ENCODE data around the gene CYP2S1. TPM values are rescaled to one million over a fixed set of nuclear protein-coding genes. Genes with fewer than 3 reads are reported as not detected.

The CYP2S1 gene
- total RNA-seq, 2 donors from 2014 or later, result 6.7 TPM; not detected in 1

DNA sequence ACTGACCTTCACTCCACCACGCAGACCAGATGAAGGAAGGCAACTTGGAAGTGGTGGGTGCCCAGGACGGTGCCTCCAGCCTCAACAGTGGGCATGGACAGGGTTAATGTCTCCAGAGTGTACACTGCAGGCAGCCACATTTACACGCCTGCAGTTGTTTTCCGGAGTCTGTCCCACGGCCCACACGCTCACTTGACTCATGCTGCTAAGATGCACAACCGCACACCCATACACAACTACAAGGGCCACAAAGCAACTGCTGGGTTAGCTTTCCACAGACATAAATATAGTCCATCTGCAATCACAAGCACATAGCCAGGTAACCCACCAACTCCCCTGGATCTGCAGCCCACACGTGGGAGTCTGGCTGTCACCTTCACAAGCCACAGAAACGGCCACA is 13.4 kb downstream of the CYP2S1 start:
- no peak overlapping the region for H3K4me3 ChIP-seq
- intact Hi-C loops (cut with DNase I), result loop anchor here (5.0 kb wide), 1 partner anchor 51 kb away; no protein-coding TSS in a partner anchor
- ATAC-seq, result no peak
- 44 to 53% methylated on average over 3 to 9 of the region's 9 CpGs for WGBS, 2 donors
- no peaks in the 10 kb centered on the region for H3K27me3 ChIP-seq
- DNase-seq, result no peak
- H3K36me3 ChIP-seq (replicated peaks in 1 of 2; ENCODE audit: insufficient read depth in 1 of 2, low read depth in 2 of 2), result no peaks in the 10 kb centered on the region
- no peak overlapping the region for H3K27ac ChIP-seq
- H3K4me1 ChIP-seq, result no peaks in the 10 kb centered on the region
- no peaks in the 10 kb centered on the region for H3K9me3 ChIP-seq
- TF ChIP-seq, protein P1, sequence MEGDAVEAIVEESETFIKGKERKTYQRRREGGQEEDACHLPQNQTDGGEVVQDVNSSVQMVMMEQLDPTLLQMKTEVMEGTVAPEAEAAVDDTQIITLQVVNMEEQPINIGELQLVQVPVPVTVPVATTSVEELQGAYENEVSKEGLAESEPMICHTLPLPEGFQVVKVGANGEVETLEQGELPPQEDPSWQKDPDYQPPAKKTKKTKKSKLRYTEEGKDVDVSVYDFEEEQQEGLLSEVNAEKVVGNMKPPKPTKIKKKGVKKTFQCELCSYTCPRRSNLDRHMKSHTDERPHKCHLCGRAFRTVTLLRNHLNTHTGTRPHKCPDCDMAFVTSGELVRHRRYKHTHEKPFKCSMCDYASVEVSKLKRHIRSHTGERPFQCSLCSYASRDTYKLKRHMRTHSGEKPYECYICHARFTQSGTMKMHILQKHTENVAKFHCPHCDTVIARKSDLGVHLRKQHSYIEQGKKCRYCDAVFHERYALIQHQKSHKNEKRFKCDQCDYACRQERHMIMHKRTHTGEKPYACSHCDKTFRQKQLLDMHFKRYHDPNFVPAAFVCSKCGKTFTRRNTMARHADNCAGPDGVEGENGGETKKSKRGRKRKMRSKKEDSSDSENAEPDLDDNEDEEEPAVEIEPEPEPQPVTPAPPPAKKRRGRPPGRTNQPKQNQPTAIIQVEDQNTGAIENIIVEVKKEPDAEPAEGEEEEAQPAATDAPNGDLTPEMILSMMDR (IDR thresholded peaks at IDR 0.05), result no peak
- TF ChIP-seq POLR2A (IDR thresholded peaks at IDR 0.05), result no peak

DNA sequence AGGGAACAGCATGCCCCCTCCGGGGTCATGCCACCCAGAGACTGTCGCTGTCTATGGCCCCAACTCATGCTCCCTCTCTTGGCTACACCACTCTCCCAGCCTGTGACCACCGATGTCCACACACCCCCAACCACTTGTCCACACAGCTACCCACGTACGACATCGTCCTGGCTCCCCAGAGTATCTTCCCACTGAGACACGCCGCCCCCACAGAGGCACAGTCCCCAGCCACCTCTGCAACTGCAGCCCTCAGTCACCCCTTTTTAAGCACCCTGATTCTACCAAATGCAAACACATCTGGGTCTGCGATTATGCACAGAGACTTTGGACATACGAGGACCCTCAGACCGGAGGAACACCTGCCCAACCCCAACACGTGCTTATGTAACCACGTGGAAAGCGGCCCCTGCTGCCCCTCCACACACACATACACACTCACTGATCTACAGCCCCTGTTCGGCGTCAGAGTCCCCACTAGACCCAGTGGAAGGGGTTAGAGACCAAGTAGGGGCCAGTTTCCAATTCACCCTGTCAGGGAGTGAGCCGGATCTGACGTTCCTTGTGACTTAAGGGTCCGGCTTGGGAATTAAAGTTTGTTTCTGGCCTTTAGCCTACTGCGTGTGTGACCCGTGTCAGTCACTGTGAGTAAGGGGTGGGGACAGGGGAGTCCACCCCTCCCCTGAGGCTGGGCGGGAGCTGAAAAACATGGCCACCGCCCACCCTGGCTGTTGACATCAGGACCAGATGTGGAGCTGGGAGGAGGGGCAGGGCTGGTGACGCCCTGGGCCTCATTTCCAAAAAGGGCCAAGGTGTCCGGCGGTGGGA is 14.1 kb downstream of the CYP2S1 start:
- DNase-seq, result peak in 3 of 4 donors; percentile 22 to 28 (median 25)
- intact Hi-C loops (cut with DNase I), result loop anchor here (5.0 kb wide), 1 partner anchor 50 kb away; no protein-coding TSS in a partner anchor
- Histone ChIP-seq H3K4me3 (no peak overlapping the region), H3K36me3 (replicated peaks in 1 of 2; ENCODE audit: insufficient read depth in 1 of 2, low read depth in 2 of 2) (no peaks in the 10 kb centered on the region), H3K9me3 (no peaks in the 10 kb centered on the region), H3K27ac (no peak overlapping the region), H3K27me3 (no peaks in the 10 kb centered on the region), H3K4me1 (no peaks in the 10 kb centered on the region)
- TF ChIP-seq POLR2A (IDR thresholded peaks at IDR 0.05), result no peak
- TF ChIP-seq, protein P1 (IDR thresholded peaks at IDR 0.05), result no peak
- WGBS, 2 donors, result 46 to 55% methylated on average over 17 to 26 of the region's 26 CpGs
- ATAC-seq, result no peak

DNA sequence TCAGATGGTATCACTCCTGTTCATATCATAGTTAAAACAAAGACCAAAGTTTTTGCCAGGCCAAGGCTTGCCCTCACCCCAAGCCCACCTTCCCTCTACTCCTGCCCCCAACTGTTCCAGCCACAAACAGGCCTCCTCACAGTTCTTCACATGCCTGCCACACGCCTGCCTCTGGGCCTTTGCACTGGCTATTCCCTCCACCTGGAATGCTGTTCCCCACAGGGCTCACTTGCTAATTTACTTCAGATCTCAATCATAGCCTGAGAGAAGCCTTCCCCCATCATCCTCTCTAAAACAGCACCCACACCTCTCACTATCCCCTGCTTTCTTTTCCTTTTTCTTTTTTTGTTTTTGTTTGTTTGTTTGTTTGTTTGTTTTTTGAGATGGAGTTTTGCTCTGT is 21.1 kb downstream of the CYP2S1 start:
- H3K27ac ChIP-seq, result no peak overlapping the region
- intact Hi-C loops (cut with DNase I), result no loop called here
- WGBS, 2 donors, result 70 to 93% methylated on average over 1 of the region's 1 CpG
- H3K9me3 ChIP-seq, result no peaks in the 10 kb centered on the region
- ATAC-seq (no peak), DNase-seq (no peak)
- no peak for TF ChIP-seq POLR2A (IDR thresholded peaks at IDR 0.05)
- TF ChIP-seq, protein P1 (IDR thresholded peaks at IDR 0.05), result no peak
- H3K27me3 ChIP-seq, result peaks cover 0 to 5% of the 10 kb centered on the region in 2 donors
- H3K36me3 ChIP-seq (replicated peaks in 1 of 2; ENCODE audit: insufficient read depth in 1 of 2, low read depth in 2 of 2), result no peaks in the 10 kb centered on the region
- H3K4me1 ChIP-seq, result peaks cover 9% of the 10 kb centered on the region
- H3K4me3 ChIP-seq, result no peak overlapping the region

DNA sequence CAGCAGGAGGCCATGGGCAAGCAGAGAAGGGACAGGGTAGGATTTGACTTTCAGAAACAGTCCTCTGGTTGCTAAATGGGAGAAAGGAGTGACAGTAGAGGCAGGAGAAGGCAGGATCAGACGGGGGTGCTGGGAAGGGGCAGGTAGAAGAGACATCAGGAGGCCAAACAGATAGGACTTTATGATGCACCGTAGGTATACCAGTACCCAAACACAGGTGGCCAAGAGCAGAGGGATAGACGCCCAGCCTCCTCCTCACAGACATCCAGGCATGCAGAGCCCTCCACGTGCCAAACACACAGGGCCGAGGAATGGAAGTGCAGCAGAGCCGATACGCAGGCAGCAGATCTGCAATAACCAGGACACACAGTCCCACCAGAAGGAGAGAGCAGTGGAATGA is 24.7 kb downstream of the CYP2S1 start:
- 63 to 71% methylated on average over 3 to 7 of the region's 7 CpGs for WGBS, 2 donors
- DNase-seq, result no peak
- TF ChIP-seq, protein P1 (IDR thresholded peaks at IDR 0.05), result no peak
- no peak for TF ChIP-seq POLR2A (IDR thresholded peaks at IDR 0.05)
- no peaks in the 10 kb centered on the region for H3K9me3 ChIP-seq
- intact Hi-C loops (cut with DNase I), result no loop called here
- peaks cover 10% of the 10 kb centered on the region for H3K4me1 ChIP-seq
- H3K4me3 ChIP-seq, result no peak overlapping the region
- no peaks in the 10 kb centered on the region for H3K36me3 ChIP-seq (replicated peaks in 1 of 2; ENCODE audit: insufficient read depth in 1 of 2, low read depth in 2 of 2)
- ATAC-seq, result no peak
- peaks cover 0 to 14% of the 10 kb centered on the region in 2 donors for H3K27me3 ChIP-seq
- H3K27ac ChIP-seq, result no peak overlapping the region

DNA sequence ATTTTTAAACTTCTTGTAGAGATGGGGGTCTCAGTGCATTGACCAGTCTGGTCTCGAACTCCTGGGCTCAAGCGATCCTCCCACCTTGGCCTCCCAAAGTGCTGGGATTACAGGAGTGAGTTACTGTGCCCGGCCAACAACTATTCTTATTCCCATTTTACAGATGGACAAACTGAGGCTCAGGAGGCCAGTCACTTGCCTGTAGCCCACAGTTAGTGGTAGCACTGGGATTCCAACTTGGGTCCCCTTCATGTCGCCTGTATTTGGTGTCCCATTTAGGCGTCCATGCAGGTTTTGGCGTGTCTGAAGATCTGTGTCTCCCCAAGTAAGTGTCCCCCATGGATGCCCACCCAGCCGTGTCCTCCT is 25.2 kb downstream of the CYP2S1 start:
- Histone ChIP-seq H3K27me3 (peaks cover 0 to 14% of the 10 kb centered on the region in 2 donors), H3K27ac (no peak overlapping the region), H3K4me1 (peaks cover 10% of the 10 kb centered on the region), H3K36me3 (replicated peaks in 1 of 2; ENCODE audit: insufficient read depth in 1 of 2, low read depth in 2 of 2) (no peaks in the 10 kb centered on the region), H3K9me3 (no peaks in the 10 kb centered on the region), H3K4me3 (no peak overlapping the region)
- ATAC-seq (no peak), DNase-seq (no peak)
- TF ChIP-seq POLR2A (IDR thresholded peaks at IDR 0.05), result no peak
- TF ChIP-seq, protein P1 (IDR thresholded peaks at IDR 0.05), result no peak
- intact Hi-C loops (cut with DNase I), result no loop called here
- 47 to 73% methylated on average over 4 to 7 of the region's 7 CpGs for WGBS, 2 donors
